Raji (cell line): Measurements from ENCODE around the gene UVRAG.

Experiments
- POLR2A ChIP-seq: IDR thresholded peaks from 2 replicates; pipeline ENCODE4 v1.6.1; 2011; ENCODE audit warnings: low read depth, low read length, control low read depth; ENCODE audit not compliant: insufficient read depth

Gene UVRAG

GRCh38 chr11:75781296-75781695 lies 33.7 kb upstream of the UVRAG start:
- TF ChIP-seq POLR2A: no peak

- TF ChIP-seq POLR2A: no peak
Measured at GRCh38 chr11:75781831-75782230, 33.2 kb upstream of the UVRAG start.

- TF ChIP-seq POLR2A: no peak
Measured at GRCh38 chr11:75782540-75783263, 32.3 kb upstream of the UVRAG start.

DNA sequence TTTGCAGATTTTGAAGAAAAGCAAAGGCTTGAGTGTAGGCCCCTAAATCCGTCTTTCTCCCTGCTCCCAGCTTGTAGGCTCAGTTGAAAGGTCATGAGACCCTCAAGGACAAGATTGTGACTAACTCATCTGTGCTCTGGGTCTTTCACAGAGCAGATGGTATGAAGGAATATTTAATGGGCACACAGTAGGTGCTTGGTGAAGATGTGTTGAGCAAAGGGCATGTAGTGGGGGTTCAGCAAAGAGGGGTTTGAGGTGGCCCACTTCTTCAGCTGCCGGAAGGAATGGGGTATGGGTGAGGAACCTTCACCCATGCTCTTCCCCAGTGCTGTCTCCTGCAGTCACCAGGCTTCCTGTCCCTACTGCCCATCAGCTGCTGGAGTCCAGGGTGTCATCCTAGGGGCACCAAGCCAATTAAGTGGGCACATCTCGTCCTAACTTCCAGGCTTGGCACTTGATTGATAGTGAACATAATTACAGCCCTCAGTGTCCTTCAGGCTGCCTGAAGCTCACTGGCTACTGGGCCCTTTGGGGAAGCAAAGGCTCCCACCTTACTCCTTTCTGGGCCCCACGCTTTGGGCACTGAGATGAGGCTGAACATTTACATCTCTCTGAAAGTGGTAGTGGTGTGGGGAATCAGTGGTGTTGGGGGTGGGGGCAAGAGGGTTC lies 31.5 kb upstream of the UVRAG start:
- TF ChIP-seq POLR2A: no peak

GRCh38 chr11:75784085-75784478 lies 30.9 kb upstream of the UVRAG start:
- no peak for TF ChIP-seq POLR2A

DNA sequence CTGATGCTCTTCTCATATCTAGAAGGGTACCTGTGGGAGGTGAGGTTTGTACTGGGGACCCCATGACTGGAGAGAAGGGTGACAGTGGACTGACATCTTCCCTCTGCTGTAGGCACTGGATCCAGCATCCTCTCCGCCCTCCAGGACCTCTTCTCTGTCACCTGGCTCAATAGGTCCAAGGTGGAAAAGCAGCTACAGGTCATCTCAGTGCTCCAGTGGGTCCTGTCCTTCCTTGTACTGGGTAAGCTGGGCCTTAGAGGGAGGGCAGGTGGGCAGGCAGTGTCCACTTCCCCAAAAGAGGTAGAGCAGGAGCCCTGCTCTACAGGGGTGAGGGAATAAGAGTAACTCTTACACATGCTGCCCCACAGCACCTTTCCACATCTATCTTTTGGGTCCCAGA lies 30.5 kb upstream of the UVRAG start:
- no peak for TF ChIP-seq POLR2A

DNA sequence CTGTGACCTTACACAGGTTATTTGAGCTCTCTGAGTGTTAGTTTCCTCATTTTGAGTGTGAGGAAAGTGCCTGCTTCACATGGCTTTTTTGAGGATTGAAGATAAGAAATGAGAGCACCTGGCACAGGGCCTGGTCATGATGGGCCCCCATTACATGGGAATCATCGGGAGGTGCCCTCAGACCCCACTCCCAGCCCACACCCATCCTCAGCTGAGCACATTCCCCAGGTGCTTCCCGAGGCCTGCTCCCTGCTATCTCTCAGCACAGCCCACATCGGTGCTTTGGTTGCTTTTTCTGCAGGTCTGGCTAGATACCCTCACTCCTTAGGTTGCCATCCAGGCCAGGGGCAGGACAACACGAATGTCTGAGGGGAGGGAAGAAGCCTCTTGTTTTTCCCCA lies 29.8 kb upstream of the UVRAG start:
- TF ChIP-seq POLR2A: no peak

DNA sequence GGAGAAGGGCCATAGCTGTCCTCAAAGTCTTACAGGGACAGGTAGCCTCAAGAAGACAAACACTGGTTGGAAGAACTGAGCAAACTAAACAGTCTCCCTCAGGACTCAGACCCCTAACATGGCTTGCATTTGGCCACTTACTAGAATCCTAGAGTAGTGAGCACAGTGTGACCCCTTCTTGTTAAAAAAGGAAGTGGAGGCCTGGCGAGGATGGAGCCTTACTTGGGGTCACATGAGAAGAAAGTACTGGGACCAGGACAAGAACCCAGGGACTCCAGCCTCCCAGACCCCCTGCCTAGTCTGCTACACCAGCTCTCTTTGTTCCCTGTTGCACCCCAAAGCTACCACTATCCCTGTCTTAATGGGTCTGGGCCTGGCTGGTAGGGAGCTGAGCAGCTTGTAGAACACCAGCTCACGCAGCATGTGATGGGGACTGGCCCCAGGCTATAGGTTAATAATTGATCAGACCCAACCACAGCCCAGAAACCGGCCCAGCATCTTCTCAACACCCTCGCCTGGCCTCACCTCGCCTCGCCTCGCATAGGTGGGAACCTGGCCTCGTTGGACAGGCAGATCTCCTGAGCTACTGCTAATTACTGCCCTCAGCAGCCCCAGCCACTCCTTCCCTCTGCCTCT lies 28.8 kb upstream of the UVRAG start:
- TF ChIP-seq POLR2A: no peak

GRCh38 chr11:75789521-75789920 lies 25.5 kb upstream of the UVRAG start:
- no peak for TF ChIP-seq POLR2A

- TF ChIP-seq POLR2A: no peak
Measured at GRCh38 chr11:75790986-75791385, 24.0 kb upstream of the UVRAG start.

DNA sequence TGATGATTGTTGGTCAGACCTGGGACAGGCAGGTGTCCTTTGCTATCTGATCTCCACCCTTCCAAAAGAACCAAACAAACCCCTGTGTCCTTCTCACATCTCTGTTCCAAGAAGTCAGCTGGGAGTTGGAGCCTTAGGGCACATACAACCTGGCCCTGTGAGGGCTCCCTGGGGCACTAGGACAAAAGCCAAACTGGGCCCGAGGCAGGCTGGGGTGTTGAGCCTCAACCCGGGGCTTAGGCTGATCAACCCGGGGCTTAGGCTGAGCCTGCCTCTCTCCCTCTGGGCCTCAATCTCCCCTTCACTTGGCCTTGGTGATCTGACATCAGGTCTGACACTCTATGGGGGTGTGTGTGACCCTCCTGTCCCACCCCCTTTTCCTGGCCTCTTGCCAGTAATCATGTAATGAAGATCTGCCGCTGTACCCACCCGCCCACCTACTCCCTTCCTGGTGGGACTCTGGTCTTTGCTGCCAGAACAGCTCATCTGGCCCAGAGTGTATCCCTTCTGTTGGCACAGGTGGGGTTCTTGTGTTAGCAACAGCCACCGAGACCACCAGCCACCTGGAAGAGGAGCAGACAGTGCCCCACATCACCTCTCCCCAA lies 22.8 kb upstream of the UVRAG start:
- TF ChIP-seq POLR2A: no peak

- no peak for TF ChIP-seq POLR2A
Measured at GRCh38 chr11:75792997-75793800, 21.8 kb upstream of the UVRAG start.

- no peak for TF ChIP-seq POLR2A
Measured at GRCh38 chr11:75793966-75794365, 21.0 kb upstream of the UVRAG start.

GRCh38 chr11:75795276-75796090 lies 19.5 kb upstream of the UVRAG start:
- TF ChIP-seq POLR2A: no peak
